ENCODE measurements around the gene EFCAB13. TPM values are rescaled to one million over a fixed set of nuclear protein-coding genes. Genes with fewer than 3 reads are reported as not detected.

Gene EFCAB13
- total RNA-seq, 1 experiment from 2014 or later, result 2.7 TPM

- no peak overlapping the region for H3K9ac ChIP-seq (ENCODE audit: low read length)
- no peak overlapping the region for H2AFZ ChIP-seq (ENCODE audit: low read length)
- H3K79me2 ChIP-seq (ENCODE audit: low read length), result no peaks in the 10 kb centered on the region
- H3K4me2 ChIP-seq (ENCODE audit: low read length), result no peak overlapping the region
- TF ChIP-seq CTCF (conservative IDR thresholded peaks at IDR 0.05; ENCODE audit: low read depth, low read length), result no peak
- TF ChIP-seq EZH2 (IDR thresholded peaks at IDR 0.05; ENCODE audit: low read length, unreplicated experiment), result no peak
- no peak for TF ChIP-seq EZH2phosphoT487 (IDR thresholded peaks at IDR 0.05; ENCODE audit: borderline replicate concordance, low read length)
- H3K4me1 ChIP-seq (ENCODE audit: insufficient read depth, low read length), result peaks cover 7% of the 10 kb centered on the region
- no peaks in the 10 kb centered on the region for H3K27me3 ChIP-seq (ENCODE audit: low read length)
- intact Hi-C loops (cut with micrococcal nuclease), result no loop called here
- no peaks in the 10 kb centered on the region for H3K9me2 ChIP-seq (replicated peaks; ENCODE audit: low read length)
- H3K27ac ChIP-seq (ENCODE audit: low read length), result no peak overlapping the region
- no peak for ATAC-seq
- H3K9me3 ChIP-seq (ENCODE audit: low read length), result no peaks in the 10 kb centered on the region
- POLR2A ChIA-PET (ENCODE audit: unreplicated experiment), result no interaction called here
- no TSS peak for BruUV-seq (replicated peaks)
- CTCF ChIA-PET, result interaction anchor here (0.6 kb wide), 1 partner anchor 319 kb away, joined by 3 read pairs; no protein-coding TSS in a partner anchor
- no peak for DNase-seq
- no peaks in the 10 kb centered on the region for H4K20me1 ChIP-seq (ENCODE audit: low read length)
- H3K4me3 ChIP-seq (ENCODE audit: low read length), result no peak overlapping the region
- no peaks in the 10 kb centered on the region for H3F3A ChIP-seq (ENCODE audit: low read length, unreplicated experiment)
- H3K36me3 ChIP-seq (ENCODE audit: low read depth, low read length), result no peaks in the 10 kb centered on the region
These were observed 37.4 kb upstream of the EFCAB13 start for GRCh38 chr17:47286198-47286914.

DNA sequence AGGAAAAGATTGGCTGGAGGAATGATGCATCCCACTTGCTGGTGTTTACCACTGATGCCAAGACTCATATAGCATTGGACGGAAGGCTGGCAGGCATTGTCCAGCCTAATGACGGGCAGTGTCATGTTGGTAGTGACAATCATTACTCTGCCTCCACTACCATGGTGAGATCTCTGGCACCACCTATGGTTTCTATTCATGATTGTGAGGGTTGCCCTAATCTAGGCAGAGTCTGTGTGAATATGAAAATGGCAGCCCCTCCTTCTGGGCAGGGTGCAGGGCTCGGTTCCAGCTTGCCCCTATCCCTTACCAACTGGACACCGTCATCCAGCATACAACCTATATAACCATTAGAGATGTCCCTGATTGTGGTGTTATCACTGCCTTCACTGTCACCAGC, 36.7 kb upstream of the EFCAB13 start:
- no peak overlapping the region for H3K27ac ChIP-seq (ENCODE audit: low read length)
- no peak overlapping the region for H3K9ac ChIP-seq (ENCODE audit: low read length)
- no peak overlapping the region for H3K4me3 ChIP-seq (ENCODE audit: low read length)
- ATAC-seq (no peak; the same call in 1 of the 2 replicates), DNase-seq (no peak)
- no TSS peak for BruUV-seq (replicated peaks)
- no peaks in the 10 kb centered on the region for H3K36me3 ChIP-seq (ENCODE audit: low read depth, low read length)
- H3K79me2 ChIP-seq (ENCODE audit: low read length), result no peaks in the 10 kb centered on the region
- POLR2A ChIA-PET (ENCODE audit: unreplicated experiment), result no interaction called here
- H3F3A ChIP-seq (ENCODE audit: low read length, unreplicated experiment), result no peaks in the 10 kb centered on the region
- peaks cover 7% of the 10 kb centered on the region for H3K4me1 ChIP-seq (ENCODE audit: insufficient read depth, low read length)
- intact Hi-C loops (cut with micrococcal nuclease), result no loop called here
- TF ChIP-seq EZH2phosphoT487 (IDR thresholded peaks at IDR 0.05; ENCODE audit: borderline replicate concordance, low read length) (no peak), CTCF (conservative IDR thresholded peaks at IDR 0.05; ENCODE audit: low read depth, low read length) (no peak), EZH2 (IDR thresholded peaks at IDR 0.05; ENCODE audit: low read length, unreplicated experiment) (no peak)
- no peaks in the 10 kb centered on the region for H4K20me1 ChIP-seq (ENCODE audit: low read length)
- H3K4me2 ChIP-seq (ENCODE audit: low read length), result no peak overlapping the region
- no peaks in the 10 kb centered on the region for H3K27me3 ChIP-seq (ENCODE audit: low read length)
- CTCF ChIA-PET, result no interaction called here
- no peak overlapping the region for H2AFZ ChIP-seq (ENCODE audit: low read length)
- no peaks in the 10 kb centered on the region for H3K9me3 ChIP-seq (ENCODE audit: low read length)
- H3K9me2 ChIP-seq (replicated peaks; ENCODE audit: low read length), result no peaks in the 10 kb centered on the region

- DNase-seq, result no peak
- no peaks in the 10 kb centered on the region for H3K9me3 ChIP-seq (ENCODE audit: low read length)
- H3K79me2 ChIP-seq (ENCODE audit: low read length), result no peaks in the 10 kb centered on the region
- ChIA-PET CTCF (no interaction called here), POLR2A (ENCODE audit: unreplicated experiment) (no interaction called here)
- H3K4me2 ChIP-seq (ENCODE audit: low read length), result no peak overlapping the region
- BruUV-seq (replicated peaks), result no TSS peak
- H3K4me3 ChIP-seq (ENCODE audit: low read length), result no peak overlapping the region
- no peaks in the 10 kb centered on the region for H3K36me3 ChIP-seq (ENCODE audit: low read depth, low read length)
- H4K20me1 ChIP-seq (ENCODE audit: low read length), result no peaks in the 10 kb centered on the region
- no peaks in the 10 kb centered on the region for H3K27me3 ChIP-seq (ENCODE audit: low read length)
- no peak for TF ChIP-seq CTCF (conservative IDR thresholded peaks at IDR 0.05; ENCODE audit: low read depth, low read length)
- no peak for TF ChIP-seq EZH2 (IDR thresholded peaks at IDR 0.05; ENCODE audit: low read length, unreplicated experiment)
- no peak for TF ChIP-seq EZH2phosphoT487 (IDR thresholded peaks at IDR 0.05; ENCODE audit: borderline replicate concordance, low read length)
- H3F3A ChIP-seq (ENCODE audit: low read length, unreplicated experiment), result no peaks in the 10 kb centered on the region
- no peaks in the 10 kb centered on the region for H3K9me2 ChIP-seq (replicated peaks; ENCODE audit: low read length)
- H3K27ac ChIP-seq (ENCODE audit: low read length), result no peak overlapping the region
- intact Hi-C loops (cut with micrococcal nuclease), result no loop called here
- no peak overlapping the region for H2AFZ ChIP-seq (ENCODE audit: low read length)
- no peak for ATAC-seq
- H3K9ac ChIP-seq (ENCODE audit: low read length), result no peak overlapping the region
- peaks cover 7% of the 10 kb centered on the region for H3K4me1 ChIP-seq (ENCODE audit: insufficient read depth, low read length)
These were observed 36.1 kb upstream of the EFCAB13 start for GRCh38 chr17:47287639-47288038.
